ENCODE data around the gene LRP6.

GRCh38 chr12:12191008-12191407 is 75.8 kb downstream of the LRP6 start:
- TF ChIP-seq CTCF (IDR thresholded peaks at IDR 0.05) = no peak
- no peak for TF ChIP-seq POLR2A (IDR thresholded peaks at IDR 0.05)
